ENCODE data around the gene PRSS56. TPM values are rescaled to one million over a fixed set of nuclear protein-coding genes. Genes with fewer than 3 reads are reported as not detected.
A peak's percentile ranks its signal among the peaks of the same experiment; 100 is the strongest.

Gene PRSS56
- total RNA-seq, 2 donors from 2014 or later = not detected

GRCh38 chr2:232476791-232477190, 43.4 kb upstream of the PRSS56 start:
- Mint-ChIP-seq H3K4me1 (no peaks in the 10 kb centered on the region), H3K27me3 (ENCODE audit: insufficient read depth) (peaks cover 37% of the 10 kb centered on the region), H3K36me3 (ENCODE audit: low read depth) (no peaks in the 10 kb centered on the region), H3K4me3 (no peak overlapping the region), H3K27ac (no peak overlapping the region), H3K9me3 (no peaks in the 10 kb centered on the region)
- Histone ChIP-seq H3K27me3 (ENCODE audit: control insufficient read depth, insufficient read depth, low read length, poor library complexity, severe bottlenecking) (peaks cover 26% of the 10 kb centered on the region), H3K36me3 (ENCODE audit: control insufficient read depth, insufficient read depth, low read length) (no peaks in the 10 kb centered on the region), H3K4me3 (ENCODE audit: low read length) (no peak overlapping the region), H3K27ac (ENCODE audit: low read depth, low read length) (no peak overlapping the region), H3K9me3 (ENCODE audit: control insufficient read depth, low read length) (no peaks in the 10 kb centered on the region), H3K4me1 (ENCODE audit: control insufficient read depth, insufficient read depth, low read length) (no peaks in the 10 kb centered on the region), H3K9ac (ENCODE audit: extremely low read depth, low read length, poor library complexity, severe bottlenecking) (no peak overlapping the region)
- whole genome bisulfite sequencing, 2 experiments (ENCODE audit: insufficient coverage in 1 of 2, insufficient read length in 1 of 2) = 80 to 92% methylated on average over 1 to 7 of the region's 7 CpGs
- no peak for TF ChIP-seq CTCF (conservative IDR thresholded peaks at IDR 0.05)
- DNase-seq = peak; percentile 30

DNA sequence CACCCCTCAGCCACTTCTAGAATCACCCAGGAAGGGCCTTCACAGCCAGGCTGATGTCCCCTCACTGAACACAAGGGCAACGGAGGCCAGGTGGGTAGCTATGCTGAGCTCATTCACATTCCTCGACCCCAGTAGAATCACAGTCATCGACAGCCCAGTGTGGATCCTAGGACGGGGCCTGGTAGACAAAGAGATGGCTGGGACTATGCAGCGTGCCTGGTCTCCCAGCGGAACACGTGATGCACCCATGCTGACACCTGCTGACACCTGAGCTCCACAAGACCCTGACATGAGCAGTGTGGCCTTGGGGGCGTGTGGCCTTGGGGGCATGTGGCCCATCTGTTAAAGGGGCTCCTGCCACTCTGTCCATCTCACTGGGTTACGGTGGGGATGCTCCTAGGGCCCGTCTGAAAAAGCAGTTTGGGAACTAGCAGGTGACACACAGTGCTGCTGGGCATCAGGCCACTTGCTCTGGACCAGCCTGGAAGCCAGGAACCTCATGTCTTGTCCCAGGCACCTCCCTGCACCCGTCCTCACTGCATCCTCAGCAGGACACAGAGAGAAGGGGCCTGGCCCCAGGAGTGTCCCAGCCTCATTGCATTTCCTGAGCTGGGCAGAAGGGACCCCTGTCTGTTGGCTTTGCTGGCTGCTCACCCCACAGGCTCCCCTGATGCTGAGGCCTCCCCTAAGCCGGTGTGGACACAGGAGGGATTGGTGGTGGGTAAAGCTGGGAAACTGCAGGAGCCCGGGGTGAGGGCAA, 42.3 kb upstream of the PRSS56 start:
- no peaks in the 10 kb centered on the region for H3K9me3 ChIP-seq (ENCODE audit: control insufficient read depth, low read length)
- no peak overlapping the region for H3K27ac ChIP-seq (ENCODE audit: low read depth, low read length)
- Mint-ChIP-seq H3K27ac (no peak overlapping the region), H3K27me3 (ENCODE audit: insufficient read depth) (peaks cover 38% of the 10 kb centered on the region), H3K9me3 (no peaks in the 10 kb centered on the region), H3K36me3 (ENCODE audit: low read depth) (no peaks in the 10 kb centered on the region), H3K4me3 (no peak overlapping the region), H3K4me1 (no peaks in the 10 kb centered on the region)
- H3K9ac ChIP-seq (ENCODE audit: extremely low read depth, low read length, poor library complexity, severe bottlenecking) = no peak overlapping the region
- peak; percentile 45 for DNase-seq
- H3K36me3 ChIP-seq (ENCODE audit: control insufficient read depth, insufficient read depth, low read length) = no peaks in the 10 kb centered on the region
- no peak for TF ChIP-seq CTCF (conservative IDR thresholded peaks at IDR 0.05)
- H3K4me1 ChIP-seq (ENCODE audit: control insufficient read depth, insufficient read depth, low read length) = no peaks in the 10 kb centered on the region
- WGBS, 2 experiments (ENCODE audit: insufficient coverage in 1 of 2, insufficient read length in 1 of 2) = 89 to 93% methylated on average over 8 to 13 of the region's 13 CpGs
- no peak overlapping the region for H3K4me3 ChIP-seq (ENCODE audit: low read length)
- peaks cover 21% of the 10 kb centered on the region for H3K27me3 ChIP-seq (ENCODE audit: control insufficient read depth, insufficient read depth, low read length, poor library complexity, severe bottlenecking)

- H3K4me1 Mint-ChIP-seq = no peaks in the 10 kb centered on the region
- H3K27me3 ChIP-seq (ENCODE audit: control insufficient read depth, insufficient read depth, low read length, poor library complexity, severe bottlenecking) = peaks cover 27% of the 10 kb centered on the region
Observed at GRCh38 chr2:232478571-232479340, 41.4 kb upstream of the PRSS56 start.

More at GRCh38 chr2:232478571-232479340, 41.4 kb upstream of the PRSS56 start:
- no peak overlapping the region for H3K27ac ChIP-seq (ENCODE audit: low read depth, low read length)
- no peaks in the 10 kb centered on the region for H3K9me3 ChIP-seq (ENCODE audit: control insufficient read depth, low read length)
- peak; percentile 34 for DNase-seq
- 85 to 89% methylated on average over 12 to 19 of the region's 19 CpGs for WGBS, 2 experiments (ENCODE audit: insufficient coverage in 1 of 2, insufficient read length in 1 of 2)
- TF ChIP-seq CTCF (conservative IDR thresholded peaks at IDR 0.05) = no peak
- H3K9me3 Mint-ChIP-seq = no peaks in the 10 kb centered on the region
- peaks cover 36% of the 10 kb centered on the region for H3K27me3 Mint-ChIP-seq (ENCODE audit: insufficient read depth)
- H3K4me3 Mint-ChIP-seq = no peak overlapping the region
- H3K4me1 ChIP-seq (ENCODE audit: control insufficient read depth, insufficient read depth, low read length) = no peaks in the 10 kb centered on the region
- H3K36me3 Mint-ChIP-seq (ENCODE audit: low read depth) = no peaks in the 10 kb centered on the region
- no peak overlapping the region for H3K4me3 ChIP-seq (ENCODE audit: low read length)
- H3K36me3 ChIP-seq (ENCODE audit: control insufficient read depth, insufficient read depth, low read length) = no peaks in the 10 kb centered on the region
- no peak overlapping the region for H3K27ac Mint-ChIP-seq
- no peak overlapping the region for H3K9ac ChIP-seq (ENCODE audit: extremely low read depth, low read length, poor library complexity, severe bottlenecking)
